Pons (tissue), 1 donor: ENCODE data around the gene LACTBL1.

Experiments used
- DNase-seq: peaks from one replicate; pipeline ENCODE4 v3.0.0-alpha.2; 2016; ENCODE audit warnings: low spot score

Gene LACTBL1

DNA sequence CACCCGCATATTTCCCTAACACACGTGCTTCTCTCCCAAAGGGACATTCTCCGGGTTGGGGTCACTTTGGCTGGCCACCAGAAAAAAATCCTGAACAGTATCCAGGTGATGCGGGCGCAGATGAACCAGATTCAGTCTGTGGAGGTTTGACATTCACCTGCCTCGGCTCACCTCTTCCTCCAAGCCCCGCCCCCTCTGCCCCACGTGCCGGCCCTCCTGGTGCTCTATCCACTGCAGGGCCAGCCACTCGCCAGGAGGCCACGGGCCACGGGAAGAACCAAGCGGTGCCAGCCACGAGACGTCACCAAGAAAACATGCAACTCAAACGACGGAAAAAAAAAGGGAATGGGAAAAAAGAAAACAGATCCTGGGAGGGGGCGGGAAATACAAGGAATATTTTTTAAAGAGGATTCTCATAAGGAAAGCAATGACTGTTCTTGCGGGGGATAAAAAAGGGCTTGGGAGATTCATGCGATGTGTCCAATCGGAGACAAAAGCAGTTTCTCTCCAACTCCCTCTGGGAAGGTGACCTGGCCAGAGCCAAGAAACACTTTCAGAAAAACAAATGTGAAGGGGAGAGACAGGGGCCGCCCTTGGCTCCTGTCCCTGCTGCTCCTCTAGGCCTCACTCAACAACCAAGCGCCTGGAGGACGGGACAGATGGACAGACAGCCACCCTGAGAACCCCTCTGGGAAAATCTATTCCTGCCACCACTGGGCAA, 59.1 kb downstream of the LACTBL1 start:
- DNase-seq = no peak

DNA sequence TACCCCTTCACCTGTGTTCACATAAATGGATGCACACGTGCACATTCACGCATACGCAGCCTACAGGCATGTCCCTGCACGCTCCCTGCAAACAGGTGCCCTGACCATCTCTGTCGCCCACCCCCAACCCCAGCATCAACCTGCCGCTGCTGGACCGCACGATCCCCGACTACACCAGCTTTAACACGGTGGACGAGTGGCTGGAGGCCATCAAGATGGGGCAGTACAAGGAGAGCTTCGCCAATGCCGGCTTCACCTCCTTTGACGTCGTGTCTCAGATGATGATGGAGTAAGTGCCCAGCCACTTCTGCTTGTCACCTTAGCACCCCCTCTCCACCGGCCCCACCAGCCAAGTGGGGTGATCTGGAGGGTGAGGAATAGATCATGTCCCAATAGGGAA, 60.4 kb downstream of the LACTBL1 start:
- no peak for DNase-seq

DNA sequence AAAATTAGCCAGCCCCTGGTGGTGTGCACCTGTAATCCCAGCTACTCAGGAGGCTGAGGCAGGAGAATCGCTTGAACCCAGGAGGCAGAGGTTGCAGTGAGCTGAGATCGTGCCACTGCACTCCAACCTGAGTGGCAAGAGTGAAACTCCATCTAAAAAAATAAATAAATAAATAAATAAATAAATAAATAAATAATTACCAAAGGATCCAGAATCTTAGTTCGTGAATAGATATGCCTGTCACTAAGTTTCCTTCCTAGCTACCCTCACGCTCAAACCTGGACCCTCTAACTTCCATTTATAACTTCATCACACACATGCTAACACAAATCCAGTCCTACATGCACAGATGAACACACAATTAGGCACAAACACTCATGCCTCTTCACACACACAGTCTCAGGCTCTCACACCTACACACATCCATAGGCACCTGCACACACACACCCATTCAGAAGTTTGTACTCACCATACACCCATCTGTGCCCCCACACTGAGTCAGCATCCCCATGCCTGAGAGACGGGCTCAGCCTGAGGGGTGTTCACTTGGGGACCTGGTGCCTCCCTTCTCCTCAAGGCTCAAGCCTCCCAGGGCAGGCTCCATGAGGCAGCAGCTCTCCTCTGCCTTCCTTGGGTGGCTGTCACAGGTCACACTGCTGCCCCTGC, 61.5 kb downstream of the LACTBL1 start:
- DNase-seq = no peak

GRCh38 chr1:22910286-22910685, 62.4 kb downstream of the LACTBL1 start:
- no peak for DNase-seq

DNA sequence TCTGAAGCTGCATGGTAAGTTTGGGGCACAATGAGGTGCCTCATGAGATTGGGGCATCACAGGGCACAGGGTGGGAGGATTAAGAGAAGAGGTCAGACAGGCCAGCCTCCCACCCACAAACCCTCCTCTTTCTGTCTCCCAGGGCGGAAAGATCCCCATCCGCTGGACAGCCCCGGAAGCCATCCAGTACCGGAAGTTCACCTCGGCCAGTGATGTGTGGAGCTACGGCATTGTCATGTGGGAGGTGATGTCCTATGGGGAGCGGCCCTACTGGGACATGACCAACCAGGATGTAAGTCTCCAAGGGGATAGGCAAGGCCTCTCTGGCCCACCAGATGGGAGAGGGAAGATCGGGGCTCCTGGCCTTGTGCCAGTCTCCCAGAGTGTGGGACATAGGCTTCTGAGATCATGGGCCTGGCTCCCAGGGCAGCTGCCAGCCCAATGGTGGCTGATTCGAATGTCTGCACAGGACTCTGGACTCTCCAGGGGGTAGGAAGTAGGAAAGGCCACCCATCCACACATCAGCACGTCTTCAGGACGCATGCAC, 63.7 kb downstream of the LACTBL1 start:
- DNase-seq = no peak

DNA sequence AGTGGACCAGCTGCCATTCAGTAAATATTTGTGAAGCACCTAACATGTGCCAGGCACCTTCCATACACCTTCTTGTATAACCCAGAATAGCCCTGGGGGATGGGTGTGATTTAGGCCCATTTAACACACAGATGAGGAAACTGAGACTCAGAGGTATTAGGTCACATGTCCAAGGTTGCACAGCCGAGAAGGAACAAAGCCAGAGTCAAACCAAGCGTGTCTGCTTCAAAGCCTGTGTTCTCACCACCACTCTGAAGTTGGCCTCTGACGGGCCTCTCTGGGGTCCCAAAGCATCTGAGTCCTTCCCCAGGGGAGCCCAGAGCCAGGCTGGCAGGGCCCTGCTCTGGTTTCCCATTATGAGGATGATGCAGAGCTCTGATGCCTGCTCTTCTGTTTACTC, 65.1 kb downstream of the LACTBL1 start:
- DNase-seq = no peak

DNA sequence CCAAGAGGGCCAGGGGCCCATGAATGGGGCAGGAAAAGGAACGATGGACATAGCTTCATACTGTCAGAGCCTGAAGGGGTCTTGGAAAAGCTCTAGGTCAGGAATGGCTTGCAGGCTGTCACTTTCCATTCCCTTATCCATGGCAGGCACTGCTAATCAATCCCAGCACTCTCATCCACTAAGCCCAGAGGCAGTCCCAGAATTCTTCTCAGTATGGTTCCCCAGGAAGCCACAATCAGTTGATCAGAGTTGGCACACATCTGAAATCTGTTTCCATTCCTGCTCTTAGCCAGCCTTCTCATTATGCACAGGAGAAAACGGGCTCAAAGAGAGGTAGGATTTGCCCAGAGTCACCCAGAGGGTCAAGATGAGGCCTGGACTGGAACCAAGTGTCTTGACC, 65.7 kb downstream of the LACTBL1 start:
- no peak for DNase-seq

DNA sequence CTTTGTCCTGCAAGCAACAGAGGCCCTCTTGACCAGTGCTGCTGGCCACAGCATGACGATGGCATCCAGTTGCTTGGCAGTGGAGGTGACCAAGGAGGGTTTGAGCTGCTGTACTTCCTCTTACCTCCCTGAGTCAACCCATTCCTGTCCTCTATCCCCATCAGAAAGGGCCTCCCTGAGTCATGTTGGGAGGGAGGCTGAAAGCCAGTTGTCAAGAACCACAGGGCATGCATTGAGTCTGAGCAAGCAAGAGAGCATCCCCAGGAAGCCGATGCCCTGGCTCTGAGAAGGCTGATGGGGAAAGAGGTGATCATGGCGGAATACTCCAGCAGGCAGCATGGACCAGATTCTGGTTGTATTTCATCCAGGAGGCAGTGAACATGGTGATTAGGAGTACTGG, 69.6 kb downstream of the LACTBL1 start:
- DNase-seq = no peak
